Astrocyte (in vitro differentiated cells and primary cell): ENCODE measurements around the gene SIX3.
A peak's percentile ranks its signal among the peaks of the same experiment; 100 is the strongest.

ENCODE experiments used
- CTCF ChIP-seq: IDR thresholded peaks from 2 replicates; pipeline ENCODE4 v1.5.1; 2011; ENCODE audit warnings: low read depth, mild to moderate bottlenecking, inconsistent platforms, low read length, moderate library complexity; ENCODE audit not compliant: insufficient read depth
- EZH2 ChIP-seq: IDR thresholded peaks from 2 replicates; pipeline ENCODE4 v1.6.1; 2012; ENCODE audit warnings: mild to moderate bottlenecking, low read length, inconsistent platforms; ENCODE audit not compliant: insufficient read depth

- TF ChIP-seq CTCF: no peak
- peak; percentile 90 for TF ChIP-seq EZH2
These were observed 13.5 kb downstream of the SIX3 start for GRCh38 chr2:44954889-44955592.
